Smooth muscle cell (in vitro differentiated cells): Measurements from ENCODE around the gene PIK3AP1. TPM values are rescaled to one million over a fixed set of nuclear protein-coding genes. Genes with fewer than 3 reads are reported as not detected.

Source experiments
- DNase-seq: peaks from one replicate; lab custom pipeline; 2025; ENCODE audit not compliant: unreplicated experiment; lab: John Stamatoyannopoulos, UW
- H2AFZ ChIP-seq: fragments of 200-600 bp; sonication (generic); 2 replicates; pipeline ENCODE4 v1.6.0; 2016; ENCODE audit warnings: antibody characterized with exemption, low read depth, mild to moderate bottlenecking
- H3F3A ChIP-seq: fragments of 200-600 bp; sonication (generic); 2 replicates; pipeline ENCODE4 v1.6.0; 2017; ENCODE audit warnings: antibody characterized with exemption, low read depth
- H3K27ac ChIP-seq: fragments of 200-600 bp; sonication (generic); 2 replicates; pipeline ENCODE4 v1.5.1; 2016; ENCODE audit warnings: low read depth, mild to moderate bottlenecking
- H3K27me3 ChIP-seq: fragments of 200-600 bp; sonication (generic); 2 replicates; pipeline ENCODE4 v1.6.1; 2016; ENCODE audit warnings: low read depth, mild to moderate bottlenecking
- H3K36me3 ChIP-seq: fragments of 200-600 bp; sonication (generic); 2 replicates; pipeline ENCODE4 v1.5.1; 2016; ENCODE audit warnings: low read depth
- H3K4me1 ChIP-seq: fragments of 200-600 bp; sonication (generic); 2 replicates; pipeline ENCODE4 v1.5.1; 2016; ENCODE audit warnings: low read depth
- H3K4me2 ChIP-seq: fragments of 200-600 bp; sonication (generic); 2 replicates; pipeline ENCODE4 v1.6.0; 2016; ENCODE audit warnings: mild to moderate bottlenecking
- H3K4me3 ChIP-seq: fragments of 200-600 bp; sonication (generic); 2 replicates; pipeline ENCODE4 v1.5.1; 2016; ENCODE audit warnings: mild to moderate bottlenecking
- H3K79me2 ChIP-seq: fragments of 200-600 bp; sonication (generic); 2 replicates; pipeline ENCODE4 v1.6.0; 2016; ENCODE audit warnings: low read depth, mild to moderate bottlenecking
- H3K9ac ChIP-seq: fragments of 200-600 bp; sonication (generic); 2 replicates; pipeline ENCODE4 v1.6.0; 2016; ENCODE audit warnings: low read depth
- H3K9me3 ChIP-seq: fragments of 200-600 bp; sonication (generic); replicated peaks from 2 replicates; pipeline ENCODE4 v1.5.1; 2016; ENCODE audit warnings: low read depth
- H4K20me1 ChIP-seq: fragments of 200-600 bp; sonication (generic); 2 replicates; pipeline ENCODE4 v1.6.0; 2016; ENCODE audit warnings: low read depth
- CTCF ChIP-seq: fragments of 200-600 bp; sonication (generic); IDR thresholded peaks from 2 replicates; pipeline ENCODE4 v1.5.1; 2017; ENCODE audit warnings: borderline replicate concordance, mild to moderate bottlenecking, antibody characterized with exemption; ENCODE audit not compliant: insufficient read depth, poor library complexity, severe bottlenecking
- WGBS: methylation state at CpG from one replicate; pipeline ENCODE4 v1.1.7; 2016; ENCODE audit warnings: low lambda C conversion rate; 5-methylcytosine and 5-hydroxymethylcytosine counted together
- polyA plus RNA-seq: library from polyadenylated mRNA; unstranded; fragments of >200 nt; fragmentation: Nextera tagmentation; extraction: Ambion mirVana; gene quantifications from 2 replicates; pipeline ENCODE4 v1.2.1, GENCODE V29; 2016
- total RNA-seq: library from RNA; depleted of rRNA; stranded (reverse); fragments of >200 nt; gene quantifications from 2 replicates; pipeline ENCODE4 v1.2.3, GENCODE V29; 2014

The PIK3AP1 gene
- total and polyA plus RNA-seq, 2 experiments from 2014 or later: 1.2 TPM; not detected in 1

DNA sequence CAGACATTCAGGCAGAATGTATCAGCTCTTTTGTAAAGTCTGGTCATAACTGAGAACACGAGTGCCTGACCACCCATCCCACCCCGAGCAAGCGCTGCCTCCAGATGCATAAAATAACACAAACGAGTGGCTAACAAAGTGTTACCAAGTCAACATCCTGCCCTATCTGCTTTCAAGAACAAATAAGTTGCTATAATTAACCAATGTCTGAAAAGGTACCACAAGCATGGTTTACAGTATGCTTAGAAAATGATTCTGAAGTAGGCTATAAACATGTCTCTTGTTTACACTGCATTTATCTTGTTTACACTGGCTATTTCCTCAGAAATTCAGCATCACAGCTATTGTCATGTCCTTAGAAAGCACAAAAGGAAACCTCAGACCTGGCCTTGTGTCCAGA, 49.5 kb downstream of the PIK3AP1 start:
- H3K9ac ChIP-seq: no peak overlapping the region
- no peak for TF ChIP-seq CTCF
- WGBS: 45% methylated on average over 4 of the region's 4 CpGs
- no peak overlapping the region for H3K27ac ChIP-seq
- H4K20me1 ChIP-seq: no peaks in the 10 kb centered on the region
- no peak overlapping the region for H2AFZ ChIP-seq
- H3K9me3 ChIP-seq: no peaks in the 10 kb centered on the region
- H3K79me2 ChIP-seq: no peaks in the 10 kb centered on the region
- H3K27me3 ChIP-seq: no peaks in the 10 kb centered on the region
- peaks cover 6% of the 10 kb centered on the region for H3F3A ChIP-seq
- no peak overlapping the region for H3K4me2 ChIP-seq
- DNase-seq: no peak
- H3K4me3 ChIP-seq: no peak overlapping the region
- H3K4me1 ChIP-seq: peaks cover 8% of the 10 kb centered on the region
- no peaks in the 10 kb centered on the region for H3K36me3 ChIP-seq

GRCh38 chr10:96667401-96667800, 52.9 kb downstream of the PIK3AP1 start:
- TF ChIP-seq CTCF: no peak
- no peaks in the 10 kb centered on the region for H3K79me2 ChIP-seq
- no peaks in the 10 kb centered on the region for H3K36me3 ChIP-seq
- no peak for DNase-seq
- no peak overlapping the region for H2AFZ ChIP-seq
- H3K27ac ChIP-seq: no peak overlapping the region
- no peak overlapping the region for H3K4me2 ChIP-seq
- H3K9me3 ChIP-seq: no peaks in the 10 kb centered on the region
- no peak overlapping the region for H3K4me3 ChIP-seq
- H3F3A ChIP-seq: peaks cover 13% of the 10 kb centered on the region
- H3K27me3 ChIP-seq: no peaks in the 10 kb centered on the region
- H3K4me1 ChIP-seq: peaks cover 16% of the 10 kb centered on the region
- H3K9ac ChIP-seq: no peak overlapping the region
- H4K20me1 ChIP-seq: no peaks in the 10 kb centered on the region
- 74% methylated on average over 3 of the region's 3 CpGs for WGBS

- no peaks in the 10 kb centered on the region for H3K9me3 ChIP-seq
- WGBS: 98% methylated on average over 3 of the region's 3 CpGs
- no peaks in the 10 kb centered on the region for H4K20me1 ChIP-seq
Measured at GRCh38 chr10:96666741-96667140, 53.6 kb downstream of the PIK3AP1 start.

More at GRCh38 chr10:96666741-96667140, 53.6 kb downstream of the PIK3AP1 start:
- no peak overlapping the region for H2AFZ ChIP-seq
- no peaks in the 10 kb centered on the region for H3K79me2 ChIP-seq
- H3K4me3 ChIP-seq: no peak overlapping the region
- H3K4me2 ChIP-seq: no peak overlapping the region
- no peak for DNase-seq
- H3K4me1 ChIP-seq: peaks cover 16% of the 10 kb centered on the region
- H3K27ac ChIP-seq: no peak overlapping the region
- no peaks in the 10 kb centered on the region for H3K36me3 ChIP-seq
- no peak for TF ChIP-seq CTCF
- H3F3A ChIP-seq: peaks cover 13% of the 10 kb centered on the region
- no peak overlapping the region for H3K9ac ChIP-seq
- no peaks in the 10 kb centered on the region for H3K27me3 ChIP-seq
